Measurements from ENCODE around the gene DHCR7.

Gene DHCR7

DNA sequence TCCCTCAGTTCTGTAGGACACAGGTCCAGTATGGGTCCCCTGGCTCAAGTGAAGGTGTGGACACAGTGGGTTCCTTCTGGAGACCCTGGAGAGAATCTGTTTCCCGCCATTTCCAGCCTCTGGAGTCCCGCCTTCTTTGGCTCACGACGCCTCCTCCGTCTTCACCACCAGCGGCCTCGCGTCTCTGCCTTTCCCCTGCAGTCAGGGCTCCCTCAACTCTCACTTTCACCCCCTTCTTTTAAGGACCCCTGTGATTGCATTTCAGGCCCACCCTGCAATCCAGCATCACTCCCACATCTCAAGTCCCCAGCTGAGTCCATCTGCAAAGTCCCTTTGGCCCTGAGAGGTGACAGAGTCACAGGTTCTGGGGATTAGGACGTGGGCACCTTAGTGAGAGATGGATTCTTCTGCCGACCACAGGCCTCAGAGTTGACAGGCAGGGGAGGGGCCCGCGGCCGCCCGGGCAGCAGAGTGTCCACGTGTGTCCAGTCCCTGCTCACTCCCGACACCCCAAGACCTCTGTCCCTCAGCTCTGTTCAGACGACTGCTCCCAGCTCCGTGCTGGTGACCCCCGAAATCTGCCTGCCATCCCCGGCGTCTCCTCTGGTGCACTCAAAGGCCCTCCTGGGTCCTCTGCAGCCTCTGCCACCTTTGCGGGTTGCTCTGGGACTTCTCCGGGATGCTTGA, 42.0 kb upstream of the DHCR7 start:
- TF ChIP-seq, protein P1, sequence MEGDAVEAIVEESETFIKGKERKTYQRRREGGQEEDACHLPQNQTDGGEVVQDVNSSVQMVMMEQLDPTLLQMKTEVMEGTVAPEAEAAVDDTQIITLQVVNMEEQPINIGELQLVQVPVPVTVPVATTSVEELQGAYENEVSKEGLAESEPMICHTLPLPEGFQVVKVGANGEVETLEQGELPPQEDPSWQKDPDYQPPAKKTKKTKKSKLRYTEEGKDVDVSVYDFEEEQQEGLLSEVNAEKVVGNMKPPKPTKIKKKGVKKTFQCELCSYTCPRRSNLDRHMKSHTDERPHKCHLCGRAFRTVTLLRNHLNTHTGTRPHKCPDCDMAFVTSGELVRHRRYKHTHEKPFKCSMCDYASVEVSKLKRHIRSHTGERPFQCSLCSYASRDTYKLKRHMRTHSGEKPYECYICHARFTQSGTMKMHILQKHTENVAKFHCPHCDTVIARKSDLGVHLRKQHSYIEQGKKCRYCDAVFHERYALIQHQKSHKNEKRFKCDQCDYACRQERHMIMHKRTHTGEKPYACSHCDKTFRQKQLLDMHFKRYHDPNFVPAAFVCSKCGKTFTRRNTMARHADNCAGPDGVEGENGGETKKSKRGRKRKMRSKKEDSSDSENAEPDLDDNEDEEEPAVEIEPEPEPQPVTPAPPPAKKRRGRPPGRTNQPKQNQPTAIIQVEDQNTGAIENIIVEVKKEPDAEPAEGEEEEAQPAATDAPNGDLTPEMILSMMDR (conservative IDR thresholded peaks at IDR 0.05; ENCODE audit: low read depth, low read length), result no peak
- DNase-seq (ENCODE audit: low read depth), result no peak
- H3K4me3 ChIP-seq (ENCODE audit: low read depth, low read length), result no peak overlapping the region

DNA sequence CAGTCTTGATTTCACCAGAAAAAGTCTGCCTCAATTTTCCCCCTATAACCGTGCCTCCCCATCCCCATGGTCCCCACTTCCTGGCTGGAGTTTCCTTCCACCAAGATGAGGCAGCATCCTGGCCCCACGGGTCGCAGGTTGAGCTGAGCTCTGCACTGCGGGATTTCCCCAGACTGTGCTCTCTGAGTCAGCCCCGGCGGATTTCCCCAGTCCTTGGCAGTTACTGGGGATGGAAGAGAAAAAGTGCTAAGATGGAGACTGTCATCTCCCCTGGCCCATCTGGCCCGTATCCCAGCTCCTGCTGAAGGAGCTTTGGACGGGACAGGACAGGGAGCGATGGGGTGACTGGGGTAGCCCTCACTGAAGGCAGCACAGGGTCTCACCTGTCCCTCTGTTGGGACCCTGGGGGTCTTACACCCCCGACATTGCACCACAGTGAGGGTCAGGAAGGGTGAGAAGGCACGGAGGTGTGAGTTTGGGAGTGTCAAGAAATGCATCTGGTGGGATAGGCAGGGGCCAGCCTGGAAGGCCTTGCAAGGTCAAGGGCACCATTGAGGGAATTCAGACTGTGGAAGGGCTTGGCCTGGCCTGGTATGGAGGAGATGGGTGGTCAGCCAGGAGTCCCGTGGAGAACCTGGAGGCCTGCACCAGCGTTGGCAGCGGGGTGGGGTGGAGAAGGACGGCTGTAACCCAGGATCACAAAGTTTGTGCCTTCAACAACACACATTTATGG, 41.3 kb upstream of the DHCR7 start:
- peak; percentile 80 for DNase-seq (ENCODE audit: low read depth)
- TF ChIP-seq, protein P1 (conservative IDR thresholded peaks at IDR 0.05; ENCODE audit: low read depth, low read length), result no peak
- no peak overlapping the region for H3K4me3 ChIP-seq (ENCODE audit: low read depth, low read length)

DNA sequence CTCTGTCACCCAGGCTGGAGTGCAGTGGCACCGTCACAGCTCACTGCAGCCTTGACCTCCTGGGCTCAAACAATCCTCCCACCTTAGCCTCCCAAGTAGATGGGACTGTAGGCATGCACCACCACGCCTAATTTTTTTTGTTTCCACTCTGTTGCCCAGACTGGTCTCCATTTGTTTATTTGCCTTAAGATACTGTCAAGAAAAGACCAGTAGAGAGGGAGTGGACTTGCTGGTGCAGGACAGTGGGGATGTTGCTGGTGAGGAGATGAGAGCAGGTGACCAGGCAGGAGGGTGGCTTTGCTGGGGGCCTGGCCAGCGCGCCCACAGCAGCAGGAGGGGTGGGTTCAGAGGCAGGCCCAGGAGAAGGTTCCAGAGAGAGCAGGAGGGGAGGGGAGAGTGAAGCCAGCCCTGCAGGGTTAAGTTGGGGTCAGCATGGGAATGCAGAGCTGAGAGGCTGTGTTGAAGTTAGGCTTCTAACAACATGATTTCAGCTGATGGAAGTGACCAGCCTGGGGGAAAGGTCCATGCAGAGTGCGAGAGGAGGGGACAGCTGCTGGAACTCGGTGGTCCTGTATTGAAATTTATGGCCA, 40.6 kb upstream of the DHCR7 start:
- DNase-seq (ENCODE audit: low read depth), result peak; percentile 32
- no peak overlapping the region for H3K4me3 ChIP-seq (ENCODE audit: low read depth, low read length)
- TF ChIP-seq, protein P1 (conservative IDR thresholded peaks at IDR 0.05; ENCODE audit: low read depth, low read length), result no peak

DNA sequence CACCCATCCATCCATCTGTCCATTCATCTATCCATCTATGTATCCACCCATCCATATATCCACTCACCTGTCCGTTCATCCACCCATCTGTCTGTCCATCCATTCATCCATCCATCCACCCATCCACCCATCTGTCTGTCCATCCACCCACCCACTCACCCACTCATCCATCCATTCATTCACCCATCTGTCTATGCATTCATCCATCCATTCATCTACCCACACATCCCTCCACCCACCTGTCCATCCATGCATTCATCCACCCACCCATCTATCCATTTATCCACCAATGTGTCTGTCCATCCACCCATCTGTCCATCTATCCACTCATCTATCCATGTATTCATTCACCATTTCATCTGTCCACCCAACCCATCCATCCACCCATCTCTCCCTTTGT, 38.1 kb upstream of the DHCR7 start:
- no peak overlapping the region for H3K4me3 ChIP-seq (ENCODE audit: low read depth, low read length)
- TF ChIP-seq, protein P1 (conservative IDR thresholded peaks at IDR 0.05; ENCODE audit: low read depth, low read length), result no peak
- no peak for DNase-seq (ENCODE audit: low read depth)

DNA sequence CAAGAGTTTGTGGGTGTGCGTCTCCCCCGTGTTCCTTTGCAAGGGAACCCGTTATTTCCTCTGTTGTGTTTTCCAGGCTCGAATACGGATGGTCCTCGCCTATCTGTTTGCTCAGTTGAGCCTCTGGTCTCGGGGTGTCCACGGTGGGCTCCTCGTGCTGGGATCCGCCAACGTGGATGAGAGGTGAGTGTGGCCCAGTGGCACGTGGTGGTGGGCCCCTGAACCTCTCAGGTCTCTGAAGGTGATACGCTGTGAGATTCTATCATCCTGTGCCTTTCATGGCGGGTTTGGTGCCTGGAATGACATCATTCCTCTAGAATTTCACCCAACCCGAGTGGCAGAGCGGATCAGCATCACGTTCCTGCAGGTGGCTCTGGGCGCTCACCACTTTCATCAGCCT, 37.3 kb upstream of the DHCR7 start:
- TF ChIP-seq, protein P1 (conservative IDR thresholded peaks at IDR 0.05; ENCODE audit: low read depth, low read length), result no peak
- DNase-seq (ENCODE audit: low read depth), result no peak
- H3K4me3 ChIP-seq (ENCODE audit: low read depth, low read length), result no peak overlapping the region

DNA sequence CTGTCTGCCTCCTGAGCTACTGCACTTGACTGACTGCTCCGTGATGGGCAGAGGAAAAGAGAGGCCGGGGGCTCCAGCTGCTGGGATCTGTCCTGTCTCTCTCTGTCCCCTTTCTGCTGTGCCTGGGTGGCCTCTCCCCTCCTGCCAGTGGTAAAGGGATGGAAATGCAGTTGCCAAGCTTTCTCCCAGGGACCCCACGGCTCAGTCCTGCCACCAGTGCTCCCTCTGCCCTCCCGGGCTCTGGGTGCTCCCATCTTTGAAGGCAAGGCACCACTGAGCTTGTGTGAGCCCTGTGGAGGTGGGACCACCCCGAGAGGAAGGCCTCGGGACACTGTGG, 36.8 kb upstream of the DHCR7 start:
- no peak for DNase-seq (ENCODE audit: low read depth)
- no peak overlapping the region for H3K4me3 ChIP-seq (ENCODE audit: low read depth, low read length)
- TF ChIP-seq, protein P1 (conservative IDR thresholded peaks at IDR 0.05; ENCODE audit: low read depth, low read length), result no peak

Measured in choroid plexus epithelial cell (primary cell).